Measurements from ENCODE around the gene TMEM91. TPM values are rescaled to one million over a fixed set of nuclear protein-coding genes. Genes with fewer than 3 reads are reported as not detected.
A peak's percentile ranks its signal among the peaks of the same experiment; 100 is the strongest.

Gene TMEM91
- total and polyA plus RNA-seq, 2 donors (not counting 1 experiment from before 2014, with no cell fraction given), result 6.3 to 7.1 TPM

GRCh38 chr19:41334793-41335192 is 41.5 kb upstream of the TMEM91 start:
- WGBS (ENCODE audit: insufficient coverage), result 27% methylated on average over 1 of the region's 5 CpGs
- Histone ChIP-seq H3K27me3 (replicated peaks in 1 of 4; ENCODE audit: control extremely low read depth in 1 of 4, control insufficient read depth in 3 of 4, insufficient read depth in 4 of 4, low read length in 3 of 4) (no peaks in the 10 kb centered on the region), H3K9ac (ENCODE audit: low read length) (peak overlapping the region; percentile 32), H3K4me1 (ENCODE audit: control insufficient read depth in 2 of 2, insufficient read depth in 2 of 2, low read length in 2 of 2) (peaks cover 23 to 35% of the 10 kb centered on the region in 2 donors), H3K36me3 (replicated peaks in 1 of 2; ENCODE audit: control extremely low read depth in 1 of 2, control insufficient read depth in 1 of 2, extremely low read depth in 1 of 2, insufficient read depth in 2 of 2, low read length in 1 of 2) (peaks cover 6 to 62% of the 10 kb centered on the region in 2 experiments), H3K79me2 (ENCODE audit: control insufficient read depth, insufficient read depth, low read length) (peaks cover 55% of the 10 kb centered on the region), H3K4me2 (replicated peaks; ENCODE audit: low read depth, low read length, poor library complexity, severe bottlenecking) (peak overlapping the region; percentile 63), H4K20me1 (ENCODE audit: control insufficient read depth, insufficient read depth, low read length, poor library complexity, severe bottlenecking) (peaks cover 62% of the 10 kb centered on the region), H3K27ac (ENCODE audit: low read length in 2 of 2) (peak overlapping the region; percentile 47 to 83), H2AFZ (ENCODE audit: insufficient read depth, low read depth, low read length, poor library complexity, severe bottlenecking) (no peak overlapping the region), H3K9me3 (ENCODE audit: control extremely low read depth in 1 of 3, control insufficient read depth in 2 of 3, insufficient read depth in 1 of 3, low read length in 2 of 3) (no peaks in the 10 kb centered on the region), H3K4me3 (ENCODE audit: control extremely low read depth in 1 of 5, extremely low read depth in 1 of 5, insufficient read depth in 1 of 5, low read depth in 2 of 5, low read length in 4 of 5) (no peak overlapping the region)
- ATAC-seq (ENCODE audit: low read depth) (peak; percentile 51), DNase-seq (peak; percentile 74)
- ChIA-PET CTCF (interaction anchor here (1.2 to 2.9 kb wide), 3 partner anchors 17 to 27 kb away, joined by 4 to 9 read pairs (median 8); no protein-coding TSS in a partner anchor), POLR2A (interaction anchor here (0.5 to 1.4 kb wide), 4 partner anchors 14 to 1528 kb away, joined by 5 to 8 read pairs (median 6); no protein-coding TSS in a partner anchor)
- no peaks in the 10 kb centered on the region for H3K9me3 Mint-ChIP-seq (ENCODE audit: insufficient read depth)
- no peak for TF ChIP-seq EZH2 (IDR thresholded peaks at IDR 0.05; ENCODE audit: borderline replicate concordance, insufficient read depth, low read depth, low read length, poor library complexity, severe bottlenecking)
- TF ChIP-seq, protein P1, sequence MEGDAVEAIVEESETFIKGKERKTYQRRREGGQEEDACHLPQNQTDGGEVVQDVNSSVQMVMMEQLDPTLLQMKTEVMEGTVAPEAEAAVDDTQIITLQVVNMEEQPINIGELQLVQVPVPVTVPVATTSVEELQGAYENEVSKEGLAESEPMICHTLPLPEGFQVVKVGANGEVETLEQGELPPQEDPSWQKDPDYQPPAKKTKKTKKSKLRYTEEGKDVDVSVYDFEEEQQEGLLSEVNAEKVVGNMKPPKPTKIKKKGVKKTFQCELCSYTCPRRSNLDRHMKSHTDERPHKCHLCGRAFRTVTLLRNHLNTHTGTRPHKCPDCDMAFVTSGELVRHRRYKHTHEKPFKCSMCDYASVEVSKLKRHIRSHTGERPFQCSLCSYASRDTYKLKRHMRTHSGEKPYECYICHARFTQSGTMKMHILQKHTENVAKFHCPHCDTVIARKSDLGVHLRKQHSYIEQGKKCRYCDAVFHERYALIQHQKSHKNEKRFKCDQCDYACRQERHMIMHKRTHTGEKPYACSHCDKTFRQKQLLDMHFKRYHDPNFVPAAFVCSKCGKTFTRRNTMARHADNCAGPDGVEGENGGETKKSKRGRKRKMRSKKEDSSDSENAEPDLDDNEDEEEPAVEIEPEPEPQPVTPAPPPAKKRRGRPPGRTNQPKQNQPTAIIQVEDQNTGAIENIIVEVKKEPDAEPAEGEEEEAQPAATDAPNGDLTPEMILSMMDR (IDR thresholded peaks at IDR 0.05), result no peak
- no peaks in the 10 kb centered on the region for H3K27me3 Mint-ChIP-seq
- H3K4me1 Mint-ChIP-seq, result peaks cover 39% of the 10 kb centered on the region
- peak overlapping the region; percentile 59 for H3K27ac Mint-ChIP-seq
- intact Hi-C loops (cut with micrococcal nuclease), result no loop called here
- H3K4me3 Mint-ChIP-seq, result peak overlapping the region; percentile 27

- no peaks in the 10 kb centered on the region for H3K9me3 ChIP-seq (ENCODE audit: control extremely low read depth in 1 of 3, control insufficient read depth in 2 of 3, insufficient read depth in 1 of 3, low read length in 2 of 3)
- peak overlapping the region; percentile 52 for H3K4me3 Mint-ChIP-seq
- intact Hi-C loops (cut with micrococcal nuclease), result no loop called here
- no peaks in the 10 kb centered on the region for H3K27me3 Mint-ChIP-seq
- peaks cover 66% of the 10 kb centered on the region for H4K20me1 ChIP-seq (ENCODE audit: control insufficient read depth, insufficient read depth, low read length, poor library complexity, severe bottlenecking)
- DNase-seq (no peak), ATAC-seq (ENCODE audit: low read depth) (no peak)
- no peak for TF ChIP-seq EZH2 (IDR thresholded peaks at IDR 0.05; ENCODE audit: borderline replicate concordance, insufficient read depth, low read depth, low read length, poor library complexity, severe bottlenecking)
- TF ChIP-seq, protein P1 (IDR thresholded peaks at IDR 0.05), result no peak
- peak overlapping the region; percentile 63 for H3K4me2 ChIP-seq (replicated peaks; ENCODE audit: low read depth, low read length, poor library complexity, severe bottlenecking)
- WGBS (ENCODE audit: insufficient coverage), result 87% methylated on average over 9 of the region's 10 CpGs
- no peaks in the 10 kb centered on the region for H3K27me3 ChIP-seq (replicated peaks in 1 of 4; ENCODE audit: control extremely low read depth in 1 of 4, control insufficient read depth in 3 of 4, insufficient read depth in 4 of 4, low read length in 3 of 4)
- H3K9me3 Mint-ChIP-seq (ENCODE audit: insufficient read depth), result no peaks in the 10 kb centered on the region
- no peak overlapping the region for H2AFZ ChIP-seq (ENCODE audit: insufficient read depth, low read depth, low read length, poor library complexity, severe bottlenecking)
- H3K4me1 ChIP-seq (ENCODE audit: control insufficient read depth in 2 of 2, insufficient read depth in 2 of 2, low read length in 2 of 2), result peaks cover 17 to 28% of the 10 kb centered on the region in 2 donors
- peaks cover 7 to 60% of the 10 kb centered on the region in 2 experiments for H3K36me3 ChIP-seq (replicated peaks in 1 of 2; ENCODE audit: control extremely low read depth in 1 of 2, control insufficient read depth in 1 of 2, extremely low read depth in 1 of 2, insufficient read depth in 2 of 2, low read length in 1 of 2)
- H3K9ac ChIP-seq (ENCODE audit: low read length), result no peak overlapping the region
- POLR2A ChIA-PET, result interaction anchor here (0.7 to 1.4 kb wide), 3 partner anchors 8 to 610 kb away, joined by 4 to 7 read pairs (median 5); no protein-coding TSS in a partner anchor
- peaks cover 39% of the 10 kb centered on the region for H3K4me1 Mint-ChIP-seq
- peaks cover 62% of the 10 kb centered on the region for H3K79me2 ChIP-seq (ENCODE audit: control insufficient read depth, insufficient read depth, low read length)
- CTCF ChIA-PET, result interaction anchor here (0.9 to 2.9 kb wide), 2 partner anchors 13 to 16 kb away, joined by 3 to 9 read pairs; no protein-coding TSS in a partner anchor
- H3K27ac Mint-ChIP-seq, result peak overlapping the region; percentile 50
- no peak overlapping the region for H3K4me3 ChIP-seq (ENCODE audit: control extremely low read depth in 1 of 5, extremely low read depth in 1 of 5, insufficient read depth in 1 of 5, low read depth in 2 of 5, low read length in 4 of 5)
- H3K27ac ChIP-seq (ENCODE audit: low read length in 2 of 2), result peak overlapping the region; percentile 1 to 83
Observed at GRCh38 chr19:41335467-41335866, 40.9 kb upstream of the TMEM91 start.

All from B cell (primary cell).